GM12873 (cell line): ENCODE data around the gene EFTUD2.

Experiments used
- CTCF ChIP-seq: IDR thresholded peaks from 2 replicates; pipeline ENCODE4 v1.5.1; 2012; ENCODE audit warnings: low read depth, mild to moderate bottlenecking, moderate library complexity, low read length, control low read depth; ENCODE audit not compliant: insufficient read depth; ENCODE audit errors: missing control alignments

Gene EFTUD2

DNA sequence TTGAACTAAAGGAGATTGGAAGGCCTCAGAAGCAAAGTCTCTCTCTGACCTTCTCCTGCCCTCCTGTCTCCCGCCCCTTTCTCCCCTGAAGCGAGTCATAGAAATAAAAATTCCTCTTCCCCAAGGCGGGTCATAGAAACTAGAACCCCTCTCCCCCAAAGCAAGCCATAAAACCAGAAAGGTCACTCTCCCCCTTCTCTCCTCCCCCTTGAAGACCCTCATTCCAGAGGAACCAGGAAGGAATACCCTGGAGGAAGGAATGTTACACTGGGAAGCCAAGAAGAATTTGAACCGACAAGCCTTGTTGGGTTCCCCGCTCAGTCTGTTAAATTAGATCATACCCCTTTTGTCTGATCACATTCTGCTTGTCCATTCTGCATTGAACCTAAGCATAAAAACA, 66.4 kb downstream of the EFTUD2 start:
- TF ChIP-seq CTCF: no peak

GRCh38 chr17:44831371-44831770, 67.9 kb downstream of the EFTUD2 start:
- TF ChIP-seq CTCF: no peak

DNA sequence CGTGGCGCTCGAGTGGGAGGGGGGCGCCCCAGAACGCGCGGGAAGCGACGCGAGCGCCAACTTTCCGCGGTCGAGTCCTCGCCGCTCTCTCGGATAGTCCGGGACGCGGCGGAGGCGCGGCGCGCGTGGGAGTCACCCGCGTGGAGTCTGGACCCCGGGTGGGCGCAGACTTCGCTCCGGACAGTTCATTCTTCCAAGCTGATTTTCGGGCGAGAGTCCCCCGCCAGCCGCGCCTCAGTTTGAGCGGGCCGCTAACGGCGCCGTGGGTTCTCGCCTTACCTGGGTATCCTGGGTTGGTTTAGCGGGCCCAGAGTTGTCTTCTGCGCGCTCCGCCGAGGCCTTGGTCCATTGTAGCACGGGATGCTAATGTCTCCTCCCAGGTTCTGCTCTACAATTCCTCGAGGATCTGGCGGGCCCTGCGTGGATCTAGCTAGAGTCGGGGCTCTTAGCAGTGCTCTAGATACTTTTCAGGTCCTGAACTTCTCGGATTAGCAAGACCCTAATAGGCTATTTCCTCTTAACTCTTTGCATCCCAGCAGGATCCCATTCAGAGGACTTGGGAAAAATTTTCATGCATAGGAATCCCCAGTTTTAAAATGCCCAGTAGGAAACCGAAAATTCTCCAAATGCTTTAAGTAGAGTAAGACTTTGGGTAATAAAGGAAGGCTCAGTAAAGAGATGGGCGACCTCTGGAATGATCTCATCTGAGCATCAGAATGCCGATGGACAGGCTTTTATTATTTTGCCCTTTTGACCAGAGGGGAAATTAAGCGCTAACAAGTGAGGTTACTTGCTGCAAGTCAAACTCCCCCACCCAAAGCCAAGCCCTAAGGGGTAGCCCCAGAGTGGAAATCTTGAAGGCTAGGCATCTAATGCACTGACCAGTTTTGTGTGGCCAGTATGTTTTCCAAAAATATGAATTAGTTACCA, 68.6 kb downstream of the EFTUD2 start:
- TF ChIP-seq CTCF: no peak

- no peak for TF ChIP-seq CTCF
Observed at GRCh38 chr17:44829523-44830358, 69.5 kb downstream of the EFTUD2 start, which contains the start of gene GJC1. GJC1 (minus strand) TSS chr17:44830287; CDS start chr17:44805817, 24,470 bp downstream.

- no peak for TF ChIP-seq CTCF
Observed at GRCh38 chr17:44828919-44829522, 70.2 kb downstream of the EFTUD2 start.

- no peak for TF ChIP-seq CTCF
Observed at GRCh38 chr17:44827863-44828262, 71.4 kb downstream of the EFTUD2 start.
